ENCODE results near the gene LBX2. TPM values are rescaled to one million over a fixed set of nuclear protein-coding genes. Genes with fewer than 3 reads are reported as not detected.

Gene LBX2
- total RNA-seq, 1 experiment from 2014 or later: 0.97 TPM

DNA sequence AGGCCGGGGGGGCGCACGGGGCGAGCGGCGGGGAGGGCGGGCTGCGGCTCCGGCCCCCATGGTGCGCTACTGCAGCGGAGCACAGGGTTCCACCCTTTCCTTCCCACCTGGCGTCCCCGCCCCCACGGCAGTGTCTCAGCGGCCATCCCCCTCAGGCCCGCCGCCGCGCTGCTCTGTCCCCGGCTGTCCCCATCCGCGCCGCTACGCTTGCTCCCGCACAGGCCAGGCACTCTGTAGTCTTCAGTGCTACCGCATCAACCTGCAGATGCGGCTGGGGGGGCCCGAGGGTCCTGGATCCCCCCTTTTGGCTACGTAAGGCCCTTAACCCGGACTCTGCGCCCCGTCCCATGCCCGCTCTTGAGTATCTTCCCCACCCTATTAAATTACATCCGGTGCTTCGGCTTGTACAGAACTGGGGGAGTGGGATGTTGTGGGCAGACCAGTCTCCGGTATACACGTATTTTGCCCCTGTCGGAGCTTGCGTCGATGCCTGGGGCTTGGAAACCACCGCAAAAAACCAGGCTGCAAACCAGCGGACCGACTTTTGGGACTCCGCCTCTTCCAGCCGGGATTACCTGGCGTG, 41.8 kb downstream of the LBX2 start:
- DNase-seq (ENCODE audit: low read depth): peak; percentile 73

DNA sequence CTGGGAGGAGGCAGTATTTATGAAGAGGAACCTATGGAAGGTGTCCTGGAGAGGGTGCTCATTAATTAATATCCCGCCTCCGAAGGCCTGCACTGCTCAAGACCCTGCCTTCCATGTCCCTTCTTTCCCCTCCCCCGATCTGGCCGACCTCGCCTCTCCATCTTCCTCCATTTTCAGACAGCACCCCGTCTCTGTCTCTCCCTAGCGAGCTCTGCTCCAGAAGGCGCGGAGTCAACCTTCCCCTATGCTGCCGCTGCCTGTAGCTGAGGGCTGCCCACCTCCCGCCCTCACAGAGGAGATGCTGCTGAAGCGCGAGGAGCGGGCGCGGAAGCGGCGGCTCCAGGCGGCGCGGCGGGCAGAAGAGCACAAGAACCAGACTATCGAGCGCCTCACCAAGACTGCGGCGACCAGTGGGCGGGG, 42.3 kb downstream of the LBX2 start:
- no peak for DNase-seq (ENCODE audit: low read depth)

DNA sequence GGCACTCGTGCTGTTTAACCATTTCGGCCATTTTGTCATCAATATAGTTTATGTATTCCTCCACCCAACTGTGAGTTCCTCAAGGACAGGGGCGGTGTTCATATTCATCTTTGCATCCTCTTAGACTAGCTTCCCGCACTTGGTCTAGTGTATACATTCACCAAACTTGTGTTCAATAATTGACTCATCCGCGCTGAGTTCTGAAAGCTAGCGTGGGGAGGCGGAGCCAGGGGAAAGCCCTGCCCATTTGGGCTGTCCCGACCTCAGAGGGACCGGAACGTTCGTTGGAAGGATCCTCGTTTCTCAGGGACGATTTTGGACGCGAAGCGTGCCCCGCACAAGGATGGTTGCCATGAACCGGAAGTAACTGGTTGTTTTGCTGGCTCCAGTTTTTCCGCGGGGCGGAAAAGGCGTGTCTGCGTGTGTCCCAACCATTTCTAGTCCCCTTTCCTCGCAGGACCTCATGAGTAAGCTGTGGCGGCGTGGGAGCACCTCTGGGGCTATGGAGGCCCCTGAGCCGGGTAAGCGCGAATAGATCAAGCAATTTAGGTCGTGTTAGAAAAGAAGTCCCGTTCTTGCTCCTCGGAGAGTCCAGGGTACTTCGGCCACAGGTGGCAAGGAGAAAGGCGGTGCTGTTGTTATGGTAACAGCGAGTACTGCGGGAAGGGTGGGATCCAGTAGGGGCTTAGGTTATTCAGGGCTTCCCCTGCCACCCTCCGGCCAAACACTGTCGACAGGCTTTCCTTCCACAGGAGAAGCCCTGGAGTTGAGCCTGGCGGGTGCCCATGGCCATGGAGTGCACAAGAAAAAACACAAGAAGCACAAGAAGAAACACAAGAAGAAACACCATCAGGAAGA, 44.5 kb downstream of the LBX2 start, which contains the start of gene INO80B:
Gene INO80B, plus strand, starts transcription at position 434 of the 858 bp plus-strand sequence. Its CDS starts 30 bp downstream, at position 464.
- DNase-seq (ENCODE audit: low read depth): peak; percentile 96

DNA sequence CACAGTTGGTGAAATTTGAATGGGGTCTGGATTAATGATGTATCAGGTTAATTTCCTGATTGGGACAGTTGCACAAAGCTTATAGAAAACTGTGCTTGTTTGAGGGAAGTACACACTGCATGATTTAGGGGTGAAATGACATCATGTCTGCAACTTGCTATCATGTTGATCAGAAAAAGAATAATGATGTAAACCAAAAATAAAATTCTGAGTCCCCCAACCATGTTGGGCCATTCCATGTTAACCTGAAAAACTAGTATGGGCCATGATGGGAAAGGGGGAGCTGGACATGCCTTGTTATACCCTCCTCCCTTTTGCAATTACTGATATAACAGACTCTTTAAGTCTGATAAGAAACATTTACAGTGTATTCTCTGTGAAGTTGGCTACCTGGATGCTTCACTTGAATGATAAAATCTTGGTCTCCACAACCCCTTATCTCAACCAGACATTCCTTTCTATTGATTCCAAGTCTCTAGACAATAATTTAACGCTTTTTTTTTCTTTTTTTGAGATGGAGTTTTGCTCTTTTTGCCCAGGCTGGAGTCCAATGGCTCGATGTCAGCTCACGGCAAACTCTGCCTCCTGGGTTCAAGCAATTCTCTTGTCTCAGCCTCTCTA, 48.7 kb downstream of the LBX2 start:
- no peak for DNase-seq (ENCODE audit: low read depth)

DNA sequence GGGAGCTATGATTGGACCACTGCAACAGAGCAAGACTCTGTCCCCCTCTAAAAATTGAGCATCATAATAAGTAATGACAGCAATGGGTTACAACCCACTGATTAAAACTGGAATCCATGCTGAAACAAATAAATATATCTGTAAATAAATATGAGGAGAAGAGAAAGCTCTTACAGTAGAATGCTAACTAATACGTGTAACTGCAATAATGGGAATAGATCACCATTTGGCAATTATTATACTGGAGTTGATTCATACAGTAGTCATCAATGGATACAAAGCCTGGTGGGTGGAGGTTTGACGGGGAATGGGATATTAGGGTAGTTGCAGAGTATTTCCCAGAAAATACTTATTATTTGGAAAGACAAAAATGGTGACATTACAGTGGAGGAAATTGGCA, 50.6 kb downstream of the LBX2 start:
- DNase-seq (ENCODE audit: low read depth): no peak

Other genes with a start within 250 kb of the LBX2 start
- 0.17 TPM in 1 of 2 replicates, not detected in the other for gene SLC4A5, start 156.2 kb downstream of the LBX2 start, total RNA-seq (2014; rRNA removed; shearing (Covaris generic))
- 74.5 and 74.8 TPM in 2 replicates for gene DCTN1, start 119.3 kb downstream of the LBX2 start, total RNA-seq (2014; rRNA removed; shearing (Covaris generic))
- gene C2orf81, start 78.0 kb downstream of the LBX2 start, total RNA-seq (2014; rRNA removed; shearing (Covaris generic)): 1.4 TPM in 2 replicates
- 62.2 and 68.1 TPM in 2 replicates for gene WDR54, start 77.9 kb downstream of the LBX2 start, total RNA-seq (2014; rRNA removed; shearing (Covaris generic))
- 5.4 and 6.9 TPM in 2 replicates for gene RTKN, start 57.7 kb downstream of the LBX2 start, total RNA-seq (2014; rRNA removed; shearing (Covaris generic))
- gene INO80B, start 44.5 kb downstream of the LBX2 start, total RNA-seq (2014; rRNA removed; shearing (Covaris generic)): 13.8 and 17.8 TPM in 2 replicates
- 30.9 and 37.0 TPM in 2 replicates for gene WBP1, start 41.2 kb downstream of the LBX2 start, total RNA-seq (2014; rRNA removed; shearing (Covaris generic))
- 45.2 and 52.4 TPM in 2 replicates for gene MOGS, start 34.2 kb downstream of the LBX2 start, total RNA-seq (2014; rRNA removed; shearing (Covaris generic))
- gene MRPL53, start 26.9 kb downstream of the LBX2 start, total RNA-seq (2014; rRNA removed; shearing (Covaris generic)): 41.5 and 43.9 TPM in 2 replicates
- gene CCDC142, start 16.6 kb downstream of the LBX2 start, total RNA-seq (2014; rRNA removed; shearing (Covaris generic)): 8.5 and 8.9 TPM in 2 replicates
- 19.4 and 26.3 TPM in 2 replicates for gene TTC31, start 16.5 kb downstream of the LBX2 start, total RNA-seq (2014; rRNA removed; shearing (Covaris generic))
- gene PCGF1, start 8.1 kb upstream of the LBX2 start, total RNA-seq (2014; rRNA removed; shearing (Covaris generic)): 22.8 and 42.1 TPM in 2 replicates
- gene TLX2, start 14.8 kb upstream of the LBX2 start, total RNA-seq (2014; rRNA removed; shearing (Covaris generic)): 0.77 TPM in 1 of 2 replicates, not detected in the other
- 1.1 TPM in 1 of 2 replicates, not detected in the other for gene DQX1, start 26.6 kb upstream of the LBX2 start, total RNA-seq (2014; rRNA removed; shearing (Covaris generic))
- gene AUP1, start 30.1 kb upstream of the LBX2 start, total RNA-seq (2014; rRNA removed; shearing (Covaris generic)): 135 TPM in 2 replicates
- 41.2 and 44.8 TPM in 2 replicates for gene HTRA2, start 30.3 kb upstream of the LBX2 start, total RNA-seq (2014; rRNA removed; shearing (Covaris generic))
- gene LOXL3, start 54.3 kb upstream of the LBX2 start, total RNA-seq (2014; rRNA removed; shearing (Covaris generic)): 54.5 and 62.0 TPM in 2 replicates
- gene DOK1, start 55.1 kb upstream of the LBX2 start, total RNA-seq (2014; rRNA removed; shearing (Covaris generic)): 19.8 and 20.6 TPM in 2 replicates
- gene M1AP, start 148.7 kb upstream of the LBX2 start, total RNA-seq (2014; rRNA removed; shearing (Covaris generic)): not detected in 2 replicates
- 3.4 and 4.2 TPM in 2 replicates for gene SEMA4F, start 154.6 kb upstream of the LBX2 start, total RNA-seq (2014; rRNA removed; shearing (Covaris generic))